ENCODE data around the gene MAMDC2.

Gene MAMDC2

GRCh38 chr9:70046274-70047070 lies 2.8 kb downstream of the MAMDC2 start:
- TF ChIP-seq ZC3H10 (CRISPR knock-in tag; IDR thresholded peaks at IDR 0.05): no peak
- TF ChIP-seq CREB5 (CRISPR knock-in tag; IDR thresholded peaks at IDR 0.05; ENCODE audit: low read depth): no peak
- TF ChIP-seq ESRRG (CRISPR knock-in tag; IDR thresholded peaks at IDR 0.05): no peak
- TF ChIP-seq PPARA (CRISPR knock-in tag; IDR thresholded peaks at IDR 0.05; ENCODE audit: borderline replicate concordance): no peak
- TF ChIP-seq GLIS3 (CRISPR knock-in tag; IDR thresholded peaks at IDR 0.05): no peak
- no peak for TF ChIP-seq TOX (CRISPR knock-in tag; IDR thresholded peaks at IDR 0.05; ENCODE audit: borderline replicate concordance)
- TF ChIP-seq POU6F1 (CRISPR knock-in tag; IDR thresholded peaks at IDR 0.05; ENCODE audit: borderline replicate concordance, low read depth): no peak
- no peak for TF ChIP-seq TCF4 (CRISPR knock-in tag; IDR thresholded peaks at IDR 0.05; ENCODE audit: borderline replicate concordance)
- TF ChIP-seq ZNF70 (CRISPR knock-in tag; IDR thresholded peaks at IDR 0.05): no peak
- TF ChIP-seq CSDC2 (CRISPR knock-in tag; IDR thresholded peaks at IDR 0.05): no peak
- no peak for TF ChIP-seq ZNF8 (CRISPR knock-in tag; IDR thresholded peaks at IDR 0.05)
- TF ChIP-seq ZFP3 (CRISPR knock-in tag; IDR thresholded peaks at IDR 0.05): no peak
- ATAC-seq: peak; percentile 19; the same call in 2 of the 3 replicates

- TF ChIP-seq TCF4 (CRISPR knock-in tag; IDR thresholded peaks at IDR 0.05; ENCODE audit: borderline replicate concordance) (no peak), OSR1 (CRISPR knock-in tag; IDR thresholded peaks at IDR 0.05) (no peak), SNAI2 (CRISPR knock-in tag; IDR thresholded peaks at IDR 0.05) (no peak), BACH2 (CRISPR knock-in tag; IDR thresholded peaks at IDR 0.05; ENCODE audit: borderline replicate concordance) (no peak), RARB (CRISPR knock-in tag; IDR thresholded peaks at IDR 0.05) (no peak), ISL1 (CRISPR knock-in tag; IDR thresholded peaks at IDR 0.05) (no peak), ZNF70 (CRISPR knock-in tag; IDR thresholded peaks at IDR 0.05) (no peak), TOX (CRISPR knock-in tag; IDR thresholded peaks at IDR 0.05; ENCODE audit: borderline replicate concordance) (no peak), PPARA (CRISPR knock-in tag; IDR thresholded peaks at IDR 0.05; ENCODE audit: borderline replicate concordance) (no peak), ZNF565 (CRISPR knock-in tag; conservative IDR thresholded peaks at IDR 0.05; ENCODE audit: low read depth) (no peak), CREB5 (CRISPR knock-in tag; IDR thresholded peaks at IDR 0.05; ENCODE audit: low read depth) (no peak), PATZ1 (CRISPR knock-in tag; IDR thresholded peaks at IDR 0.05; ENCODE audit: borderline replicate concordance) (no peak), TSHZ2 (CRISPR knock-in tag; IDR thresholded peaks at IDR 0.05) (no peak), CSDC2 (CRISPR knock-in tag; IDR thresholded peaks at IDR 0.05) (no peak), ZFP30 (CRISPR knock-in tag; IDR thresholded peaks at IDR 0.05) (no peak), ARNTL (CRISPR knock-in tag; IDR thresholded peaks at IDR 0.05; ENCODE audit: borderline replicate concordance, low read depth) (no peak)
- ATAC-seq: peak; percentile 74
These were observed 5.6 kb downstream of the MAMDC2 start for GRCh38 chr9:70049236-70049635.

All from SK-N-SH treated with all-trans-retinoic acid at 6 μM for 48 hours (cell line).